Liver (tissue), 5 donors: Measurements from ENCODE around the gene LRRC26. TPM values are rescaled to one million over a fixed set of nuclear protein-coding genes. Genes with fewer than 3 reads are reported as not detected.

ENCODE experiments used
- polyA plus RNA-seq, 2 donors: library from polyadenylated mRNA; stranded (reverse) in 1 of 2; unstranded in 1 of 2; fragments of 200-250 nt in 1 of 2; fragments of >200 nt in 1 of 2; fragmentation: Nextera tagmentation in 1 of 2; extraction: Ambion mirVana in 1 of 2; gene quantifications; one replicate each; pipeline versions ENCODE4 v1.2.1 to v1.2.3, GENCODE V29; 2013 to 2015
- small RNA-seq: library from RNA; depleted of rRNA; stranded (forward); fragments of <200 nt; gene quantifications from one replicate; pipeline ENCODE3, GENCODE V24; 2014
- total RNA-seq, 2 donors: library from RNA; depleted of rRNA; stranded (reverse); fragments of >200 nt; gene quantifications; one replicate each; pipeline ENCODE4 v1.2.3, GENCODE V29; 2014
- donor health status: healthy.
- donor health status: healthy.
- donor health status: healthy.

Gene LRRC26
- total and polyA plus RNA-seq, 4 donors, result 0.09 to 0.17 TPM; not detected in 2

Small RNAs within 50 kb of the gene (small RNA-seq; reads per million reads assigned to genes)
- gene MIR3621, result not detected

Other genes starting within 250 kb of the LRRC26 start
Only the 30 nearest of the 31 such genes appear.
- 100 to 1,000 TPM in 1 of 2 donors, 10 to 100 TPM in 1; 25.1 to 323 TPM for gene C8G, start 224.8 kb downstream of the LRRC26 start, total RNA-seq
- 1,000 to 10,000 TPM in 1 of 2 donors, 100 to 1,000 TPM in 1; 892 to 1,117 TPM for gene C8G, start 224.8 kb downstream of the LRRC26 start, polyA plus RNA-seq
- 1 to 10 TPM; 2.3 to 5.2 TPM for gene LCN12, start 217.8 kb downstream of the LRRC26 start, total RNA-seq
- 10 to 100 TPM in 1 of 2 donors, 1 to 10 TPM in 1; 7.3 to 12.2 TPM for gene LCN12, start 217.8 kb downstream of the LRRC26 start, polyA plus RNA-seq
- 1 to 10 TPM in 1 of 2 donors, under 1 TPM in 1; 0.23 to 5.4 TPM for gene PTGDS, start 192.5 kb downstream of the LRRC26 start, total RNA-seq
- gene PTGDS, start 192.5 kb downstream of the LRRC26 start, polyA plus RNA-seq, result 10 to 100 TPM in 1 of 2 donors, 1 to 10 TPM in 1; 7.4 to 15.2 TPM
- gene LCNL1, start 187.1 kb downstream of the LRRC26 start, total RNA-seq, result under 1 TPM in 1 of 2 donors, not detected in 1; 0.08 TPM
- gene LCNL1, start 187.1 kb downstream of the LRRC26 start, polyA plus RNA-seq, result under 1 TPM in 1 of 2 donors, not detected in 1; 0.01 TPM
- gene PAXX, start 177.6 kb downstream of the LRRC26 start, total RNA-seq, result 1 to 10 TPM; 7.3 to 9.0 TPM
- 10 to 100 TPM; 29.4 to 34.1 TPM for gene PAXX, start 177.6 kb downstream of the LRRC26 start, polyA plus RNA-seq
- under 1 TPM; 0.33 to 0.42 TPM for gene CLIC3, start 173.5 kb downstream of the LRRC26 start, total RNA-seq
- gene CLIC3, start 173.5 kb downstream of the LRRC26 start, polyA plus RNA-seq, result under 1 TPM; 0.38 to 0.83 TPM
- 10 to 100 TPM in 1 of 2 donors, 1 to 10 TPM in 1; 2.9 to 15.2 TPM for gene ABCA2, start 141.8 kb downstream of the LRRC26 start, total RNA-seq
- 10 to 100 TPM in 1 of 2 donors, 1 to 10 TPM in 1; 9.5 to 15.1 TPM for gene ABCA2, start 141.8 kb downstream of the LRRC26 start, polyA plus RNA-seq
- under 1 TPM; 0.37 to 0.67 TPM for gene FUT7, start 138.0 kb downstream of the LRRC26 start, total RNA-seq
- gene FUT7, start 138.0 kb downstream of the LRRC26 start, polyA plus RNA-seq, result under 1 TPM in 1 of 2 donors, not detected in 1; 0.14 TPM
- 1 to 10 TPM; 2.7 to 5.6 TPM for gene NPDC1, start 123.9 kb downstream of the LRRC26 start, total RNA-seq
- gene NPDC1, start 123.9 kb downstream of the LRRC26 start, polyA plus RNA-seq, result 10 to 100 TPM in 1 of 2 donors, 1 to 10 TPM in 1; 9.0 to 14.5 TPM
- under 1 TPM; 0.09 to 0.25 TPM for gene ENTPD2, start 116.0 kb downstream of the LRRC26 start, total RNA-seq
- under 1 TPM; 0.17 to 0.40 TPM for gene ENTPD2, start 116.0 kb downstream of the LRRC26 start, polyA plus RNA-seq
- gene SAPCD2, start 99.5 kb downstream of the LRRC26 start, total RNA-seq, result 1 to 10 TPM in 1 of 2 donors, under 1 TPM in 1; 0.08 to 1.8 TPM
- under 1 TPM; 0.06 to 0.38 TPM for gene SAPCD2, start 99.5 kb downstream of the LRRC26 start, polyA plus RNA-seq
- 1 to 10 TPM; 1.8 to 2.3 TPM for gene UAP1L1, start 92.5 kb downstream of the LRRC26 start, total RNA-seq
- 1 to 10 TPM in 1 of 2 donors, under 1 TPM in 1; 0.35 to 1.6 TPM for gene UAP1L1, start 92.5 kb downstream of the LRRC26 start, polyA plus RNA-seq
- 10 to 100 TPM; 19.9 to 31.8 TPM for gene MAN1B1, start 83.1 kb downstream of the LRRC26 start, total RNA-seq
- 10 to 100 TPM; 23.2 to 29.7 TPM for gene MAN1B1, start 83.1 kb downstream of the LRRC26 start, polyA plus RNA-seq
- gene DPP7, start 55.3 kb downstream of the LRRC26 start, total RNA-seq, result 10 to 100 TPM; 25.0 to 38.8 TPM
- 10 to 100 TPM; 62.6 to 71.1 TPM for gene DPP7, start 55.3 kb downstream of the LRRC26 start, polyA plus RNA-seq
- not detected for gene GRIN1, start 30.9 kb downstream of the LRRC26 start, total RNA-seq
- gene GRIN1, start 30.9 kb downstream of the LRRC26 start, polyA plus RNA-seq, result under 1 TPM in 1 of 2 donors, not detected in 1; 0.05 TPM
- gene TMEM210, start 2.0 kb upstream of the LRRC26 start, total RNA-seq, result not detected
- not detected for gene TMEM210, start 2.0 kb upstream of the LRRC26 start, polyA plus RNA-seq
- 10 to 100 TPM; 19.4 to 32.6 TPM for gene ANAPC2, start 18.5 kb upstream of the LRRC26 start, total RNA-seq
- 10 to 100 TPM in 1 of 2 donors, 1 to 10 TPM in 1; 9.3 to 19.9 TPM for gene ANAPC2, start 18.5 kb upstream of the LRRC26 start, polyA plus RNA-seq
- gene SSNA1, start 18.6 kb upstream of the LRRC26 start, total RNA-seq, result 10 to 100 TPM; 29.8 to 37.5 TPM
- 10 to 100 TPM; 43.1 to 44.2 TPM for gene SSNA1, start 18.6 kb upstream of the LRRC26 start, polyA plus RNA-seq
- gene TPRN, start 30.7 kb upstream of the LRRC26 start, total RNA-seq, result 10 to 100 TPM in 1 of 2 donors, 1 to 10 TPM in 1; 5.4 to 15.8 TPM
- gene TPRN, start 30.7 kb upstream of the LRRC26 start, polyA plus RNA-seq, result 10 to 100 TPM in 1 of 2 donors, 1 to 10 TPM in 1; 6.5 to 20.1 TPM
- 10 to 100 TPM; 19.9 to 21.5 TPM for gene TMEM203, start 35.6 kb upstream of the LRRC26 start, total RNA-seq
- 10 to 100 TPM; 21.4 to 27.5 TPM for gene TMEM203, start 35.6 kb upstream of the LRRC26 start, polyA plus RNA-seq
- gene NDOR1, start 35.6 kb upstream of the LRRC26 start, total RNA-seq, result 1 to 10 TPM; 2.9 to 4.7 TPM
- gene NDOR1, start 35.6 kb upstream of the LRRC26 start, polyA plus RNA-seq, result 1 to 10 TPM; 2.5 to 3.5 TPM
- under 1 TPM; 0.28 to 0.59 TPM for gene RNF208, start 52.2 kb upstream of the LRRC26 start, total RNA-seq
- 1 to 10 TPM; 4.6 to 7.1 TPM for gene RNF208, start 52.2 kb upstream of the LRRC26 start, polyA plus RNA-seq
- gene CYSRT1, start 55.1 kb upstream of the LRRC26 start, total RNA-seq, result under 1 TPM; 0.14 to 0.25 TPM
- gene CYSRT1, start 55.1 kb upstream of the LRRC26 start, polyA plus RNA-seq, result under 1 TPM; 0.15 to 0.50 TPM
- not detected for gene RNF224, start 57.5 kb upstream of the LRRC26 start, total RNA-seq
- gene RNF224, start 57.5 kb upstream of the LRRC26 start, polyA plus RNA-seq, result not detected
- not detected for gene SLC34A3, start 60.9 kb upstream of the LRRC26 start, total RNA-seq
- not detected for gene SLC34A3, start 60.9 kb upstream of the LRRC26 start, polyA plus RNA-seq
- 100 to 1,000 TPM; 179 to 191 TPM for gene TUBB4B, start 71.2 kb upstream of the LRRC26 start, total RNA-seq
- gene TUBB4B, start 71.2 kb upstream of the LRRC26 start, polyA plus RNA-seq, result 100 to 1,000 TPM; 173 to 199 TPM
- not detected for gene STPG3, start 81.2 kb upstream of the LRRC26 start, total RNA-seq
- gene STPG3, start 81.2 kb upstream of the LRRC26 start, polyA plus RNA-seq, result not detected
- 10 to 100 TPM; 16.5 to 19.7 TPM for gene NELFB, start 85.3 kb upstream of the LRRC26 start, total RNA-seq
- gene NELFB, start 85.3 kb upstream of the LRRC26 start, polyA plus RNA-seq, result 10 to 100 TPM in 1 of 2 donors, 1 to 10 TPM in 1; 4.7 to 24.6 TPM
- 1 to 10 TPM; 5.0 to 5.1 TPM for gene TOR4A, start 107.7 kb upstream of the LRRC26 start, total RNA-seq
- 1 to 10 TPM in 1 of 2 donors, under 1 TPM in 1; 0.35 to 3.6 TPM for gene TOR4A, start 107.7 kb upstream of the LRRC26 start, polyA plus RNA-seq
- gene NRARP, start 132.2 kb upstream of the LRRC26 start, total RNA-seq, result 1 to 10 TPM in 1 of 2 donors, under 1 TPM in 1; 0.93 to 1.3 TPM
- under 1 TPM in 1 of 2 donors, not detected in 1; 0.48 TPM for gene NRARP, start 132.2 kb upstream of the LRRC26 start, polyA plus RNA-seq